ENCODE measurements around the gene SHISA9.

SHISA9 gene

GRCh38 chr16:13146829-13147228 is 245.4 kb downstream of the SHISA9 start:
- Histone ChIP-seq H3K27ac (ENCODE audit: low read depth in 2 of 2, low read length in 2 of 2) (no peak overlapping the region), H3K27me3 (ENCODE audit: control insufficient read depth in 2 of 2, insufficient read depth in 2 of 2, low read length in 2 of 2) (no peaks in the 10 kb centered on the region), H3K4me1 (ENCODE audit: control insufficient read depth in 2 of 2, insufficient read depth in 2 of 2, low read length in 2 of 2) (no peaks in the 10 kb centered on the region), H3K9ac (ENCODE audit: low read depth in 1 of 2, low read length in 2 of 2) (no peak overlapping the region), H3K9me3 (ENCODE audit: control insufficient read depth in 2 of 2, low read length in 2 of 2) (peaks cover 0 to 1% of the 10 kb centered on the region in 2 donors), H3K36me3 (ENCODE audit: control insufficient read depth in 2 of 2, insufficient read depth in 2 of 2, low read length in 2 of 2) (no peaks in the 10 kb centered on the region), H3K4me3 (ENCODE audit: low read length in 2 of 2) (no peak overlapping the region)

GRCh38 chr16:13148294-13148693 is 246.9 kb downstream of the SHISA9 start:
- Histone ChIP-seq H3K9ac (ENCODE audit: low read depth in 1 of 2, low read length in 2 of 2) (no peak overlapping the region), H3K4me1 (ENCODE audit: control insufficient read depth in 2 of 2, insufficient read depth in 2 of 2, low read length in 2 of 2) (no peaks in the 10 kb centered on the region), H3K9me3 (ENCODE audit: control insufficient read depth in 2 of 2, low read length in 2 of 2) (peaks cover 0 to 2% of the 10 kb centered on the region in 2 donors), H3K4me3 (ENCODE audit: low read length in 2 of 2) (no peak overlapping the region), H3K36me3 (ENCODE audit: control insufficient read depth in 2 of 2, insufficient read depth in 2 of 2, low read length in 2 of 2) (no peaks in the 10 kb centered on the region), H3K27ac (ENCODE audit: low read depth in 2 of 2, low read length in 2 of 2) (no peak overlapping the region), H3K27me3 (ENCODE audit: control insufficient read depth in 2 of 2, insufficient read depth in 2 of 2, low read length in 2 of 2) (no peaks in the 10 kb centered on the region)

- H3K27ac ChIP-seq (ENCODE audit: low read depth in 2 of 2, low read length in 2 of 2), result no peak overlapping the region
- no peak overlapping the region for H3K9ac ChIP-seq (ENCODE audit: low read depth in 1 of 2, low read length in 2 of 2)
- H3K9me3 ChIP-seq (ENCODE audit: control insufficient read depth in 2 of 2, low read length in 2 of 2), result peaks cover 0 to 2% of the 10 kb centered on the region in 2 donors
Observed at GRCh38 chr16:13148836-13149235, 247.4 kb downstream of the SHISA9 start.

GRCh38 chr16:13150181-13150885 is 248.9 kb downstream of the SHISA9 start:
- H3K9me3 ChIP-seq (ENCODE audit: control insufficient read depth in 2 of 2, low read length in 2 of 2), result peaks cover 0 to 2% of the 10 kb centered on the region in 2 donors
- no peaks in the 10 kb centered on the region for H3K36me3 ChIP-seq (ENCODE audit: control insufficient read depth in 2 of 2, insufficient read depth in 2 of 2, low read length in 2 of 2)
- H3K27me3 ChIP-seq (ENCODE audit: control insufficient read depth in 2 of 2, insufficient read depth in 2 of 2, low read length in 2 of 2), result no peaks in the 10 kb centered on the region
- no peak overlapping the region for H3K27ac ChIP-seq (ENCODE audit: low read depth in 2 of 2, low read length in 2 of 2)
- no peak overlapping the region for H3K4me3 ChIP-seq (ENCODE audit: low read length in 2 of 2)
- no peaks in the 10 kb centered on the region for H3K4me1 ChIP-seq (ENCODE audit: control insufficient read depth in 2 of 2, insufficient read depth in 2 of 2, low read length in 2 of 2)
- no peak overlapping the region for H3K9ac ChIP-seq (ENCODE audit: low read depth in 1 of 2, low read length in 2 of 2)

More at GRCh38 chr16:13148836-13149235, 247.4 kb downstream of the SHISA9 start:
- Histone ChIP-seq H3K4me1 (ENCODE audit: control insufficient read depth in 2 of 2, insufficient read depth in 2 of 2, low read length in 2 of 2) (no peaks in the 10 kb centered on the region), H3K36me3 (ENCODE audit: control insufficient read depth in 2 of 2, insufficient read depth in 2 of 2, low read length in 2 of 2) (no peaks in the 10 kb centered on the region), H3K27me3 (ENCODE audit: control insufficient read depth in 2 of 2, insufficient read depth in 2 of 2, low read length in 2 of 2) (no peaks in the 10 kb centered on the region), H3K4me3 (ENCODE audit: low read length in 2 of 2) (no peak overlapping the region)

GRCh38 chr16:13153696-13154095 is 252.3 kb downstream of the SHISA9 start:
- Histone ChIP-seq H3K36me3 (ENCODE audit: control insufficient read depth in 2 of 2, insufficient read depth in 2 of 2, low read length in 2 of 2) (no peaks in the 10 kb centered on the region), H3K4me1 (ENCODE audit: control insufficient read depth in 2 of 2, insufficient read depth in 2 of 2, low read length in 2 of 2) (no peaks in the 10 kb centered on the region), H3K9ac (ENCODE audit: low read depth in 1 of 2, low read length in 2 of 2) (no peak overlapping the region), H3K4me3 (ENCODE audit: low read length in 2 of 2) (no peak overlapping the region), H3K9me3 (ENCODE audit: control insufficient read depth in 2 of 2, low read length in 2 of 2) (peaks cover 0 to 2% of the 10 kb centered on the region in 2 donors), H3K27ac (ENCODE audit: low read depth in 2 of 2, low read length in 2 of 2) (no peak overlapping the region), H3K27me3 (ENCODE audit: control insufficient read depth in 2 of 2, insufficient read depth in 2 of 2, low read length in 2 of 2) (no peaks in the 10 kb centered on the region)

GRCh38 chr16:13154799-13155198 is 253.4 kb downstream of the SHISA9 start:
- H3K27me3 ChIP-seq (ENCODE audit: control insufficient read depth in 2 of 2, insufficient read depth in 2 of 2, low read length in 2 of 2), result no peaks in the 10 kb centered on the region
- H3K9me3 ChIP-seq (ENCODE audit: control insufficient read depth in 2 of 2, low read length in 2 of 2), result peaks cover 0 to 2% of the 10 kb centered on the region in 2 donors
- H3K4me1 ChIP-seq (ENCODE audit: control insufficient read depth in 2 of 2, insufficient read depth in 2 of 2, low read length in 2 of 2), result no peaks in the 10 kb centered on the region
- H3K4me3 ChIP-seq (ENCODE audit: low read length in 2 of 2), result no peak overlapping the region
- H3K9ac ChIP-seq (ENCODE audit: low read depth in 1 of 2, low read length in 2 of 2), result no peak overlapping the region
- H3K36me3 ChIP-seq (ENCODE audit: control insufficient read depth in 2 of 2, insufficient read depth in 2 of 2, low read length in 2 of 2), result no peaks in the 10 kb centered on the region
- H3K27ac ChIP-seq (ENCODE audit: low read depth in 2 of 2, low read length in 2 of 2), result no peak overlapping the region

GRCh38 chr16:13155377-13155776 is 254.0 kb downstream of the SHISA9 start:
- no peak overlapping the region for H3K9ac ChIP-seq (ENCODE audit: low read depth in 1 of 2, low read length in 2 of 2)
- H3K4me3 ChIP-seq (ENCODE audit: low read length in 2 of 2), result no peak overlapping the region
- H3K4me1 ChIP-seq (ENCODE audit: control insufficient read depth in 2 of 2, insufficient read depth in 2 of 2, low read length in 2 of 2), result no peaks in the 10 kb centered on the region
- no peaks in the 10 kb centered on the region for H3K27me3 ChIP-seq (ENCODE audit: control insufficient read depth in 2 of 2, insufficient read depth in 2 of 2, low read length in 2 of 2)
- peaks cover 0 to 2% of the 10 kb centered on the region in 2 donors for H3K9me3 ChIP-seq (ENCODE audit: control insufficient read depth in 2 of 2, low read length in 2 of 2)
- H3K36me3 ChIP-seq (ENCODE audit: control insufficient read depth in 2 of 2, insufficient read depth in 2 of 2, low read length in 2 of 2), result no peaks in the 10 kb centered on the region
- no peak overlapping the region for H3K27ac ChIP-seq (ENCODE audit: low read depth in 2 of 2, low read length in 2 of 2)

GRCh38 chr16:13155780-13156179 is 254.4 kb downstream of the SHISA9 start:
- H3K27ac ChIP-seq (ENCODE audit: low read depth in 2 of 2, low read length in 2 of 2), result no peak overlapping the region
- no peaks in the 10 kb centered on the region for H3K27me3 ChIP-seq (ENCODE audit: control insufficient read depth in 2 of 2, insufficient read depth in 2 of 2, low read length in 2 of 2)
- H3K36me3 ChIP-seq (ENCODE audit: control insufficient read depth in 2 of 2, insufficient read depth in 2 of 2, low read length in 2 of 2), result no peaks in the 10 kb centered on the region
- H3K4me3 ChIP-seq (ENCODE audit: low read length in 2 of 2), result no peak overlapping the region
- H3K9me3 ChIP-seq (ENCODE audit: control insufficient read depth in 2 of 2, low read length in 2 of 2), result peaks cover 0 to 2% of the 10 kb centered on the region in 2 donors
- no peaks in the 10 kb centered on the region for H3K4me1 ChIP-seq (ENCODE audit: control insufficient read depth in 2 of 2, insufficient read depth in 2 of 2, low read length in 2 of 2)
- H3K9ac ChIP-seq (ENCODE audit: low read depth in 1 of 2, low read length in 2 of 2), result no peak overlapping the region

- Histone ChIP-seq H3K27ac (ENCODE audit: low read depth in 2 of 2, low read length in 2 of 2) (no peak overlapping the region), H3K4me3 (ENCODE audit: low read length in 2 of 2) (no peak overlapping the region), H3K9me3 (ENCODE audit: control insufficient read depth in 2 of 2, low read length in 2 of 2) (no peaks in the 10 kb centered on the region), H3K36me3 (ENCODE audit: control insufficient read depth in 2 of 2, insufficient read depth in 2 of 2, low read length in 2 of 2) (no peaks in the 10 kb centered on the region), H3K9ac (ENCODE audit: low read depth in 1 of 2, low read length in 2 of 2) (no peak overlapping the region), H3K27me3 (ENCODE audit: control insufficient read depth in 2 of 2, insufficient read depth in 2 of 2, low read length in 2 of 2) (no peaks in the 10 kb centered on the region), H3K4me1 (ENCODE audit: control insufficient read depth in 2 of 2, insufficient read depth in 2 of 2, low read length in 2 of 2) (no peaks in the 10 kb centered on the region)
Observed at GRCh38 chr16:13157082-13157481, 255.7 kb downstream of the SHISA9 start.

GRCh38 chr16:13158427-13158826 is 257.0 kb downstream of the SHISA9 start:
- H3K27ac ChIP-seq (ENCODE audit: low read depth in 2 of 2, low read length in 2 of 2), result no peak overlapping the region
- no peaks in the 10 kb centered on the region for H3K9me3 ChIP-seq (ENCODE audit: control insufficient read depth in 2 of 2, low read length in 2 of 2)

More at GRCh38 chr16:13158427-13158826, 257.0 kb downstream of the SHISA9 start:
- H3K27me3 ChIP-seq (ENCODE audit: control insufficient read depth in 2 of 2, insufficient read depth in 2 of 2, low read length in 2 of 2), result no peaks in the 10 kb centered on the region
- no peak overlapping the region for H3K9ac ChIP-seq (ENCODE audit: low read depth in 1 of 2, low read length in 2 of 2)
- no peaks in the 10 kb centered on the region for H3K4me1 ChIP-seq (ENCODE audit: control insufficient read depth in 2 of 2, insufficient read depth in 2 of 2, low read length in 2 of 2)
- no peaks in the 10 kb centered on the region for H3K36me3 ChIP-seq (ENCODE audit: control insufficient read depth in 2 of 2, insufficient read depth in 2 of 2, low read length in 2 of 2)
- no peak overlapping the region for H3K4me3 ChIP-seq (ENCODE audit: low read length in 2 of 2)
